ENCODE data around the gene NME7.
A peak's percentile ranks its signal among the peaks of the same experiment; 100 is the strongest.

The NME7 gene

DNA sequence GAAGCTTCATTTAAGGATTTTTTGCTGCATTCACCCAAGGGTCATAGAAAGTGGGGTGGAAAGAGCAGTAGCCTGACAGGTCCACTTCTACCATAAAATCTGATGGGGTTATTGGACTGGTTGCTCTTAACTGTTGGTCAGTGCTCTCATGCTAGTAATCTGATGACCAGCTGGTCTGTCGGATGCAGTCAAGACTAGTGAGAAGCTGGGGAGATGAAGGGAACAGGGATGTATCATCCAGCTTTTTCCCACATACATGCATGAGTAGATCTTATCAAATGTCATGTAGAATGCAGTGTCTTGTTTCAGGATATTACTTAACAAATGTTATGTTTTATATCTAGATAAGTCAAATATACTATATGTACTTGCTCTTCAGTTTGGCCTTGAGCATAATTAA, 250.0 kb downstream of the NME7 start:
- Histone ChIP-seq H3K4me2 (ENCODE audit: low read length) (no peak overlapping the region), H3K9me3 (replicated peaks; ENCODE audit: low read length) (no peaks in the 10 kb centered on the region), H3K4me1 (ENCODE audit: control insufficient read depth, insufficient read depth, low read length) (peaks cover 50% of the 10 kb centered on the region), H3K36me3 (ENCODE audit: insufficient read depth, low read length) (peaks cover 9% of the 10 kb centered on the region), H3K9ac (ENCODE audit: low read depth, low read length) (no peak overlapping the region), H3K27me3 (ENCODE audit: control insufficient read depth, insufficient read depth, low read length) (no peaks in the 10 kb centered on the region), H3K4me3 (ENCODE audit: low read length) (no peak overlapping the region)

DNA sequence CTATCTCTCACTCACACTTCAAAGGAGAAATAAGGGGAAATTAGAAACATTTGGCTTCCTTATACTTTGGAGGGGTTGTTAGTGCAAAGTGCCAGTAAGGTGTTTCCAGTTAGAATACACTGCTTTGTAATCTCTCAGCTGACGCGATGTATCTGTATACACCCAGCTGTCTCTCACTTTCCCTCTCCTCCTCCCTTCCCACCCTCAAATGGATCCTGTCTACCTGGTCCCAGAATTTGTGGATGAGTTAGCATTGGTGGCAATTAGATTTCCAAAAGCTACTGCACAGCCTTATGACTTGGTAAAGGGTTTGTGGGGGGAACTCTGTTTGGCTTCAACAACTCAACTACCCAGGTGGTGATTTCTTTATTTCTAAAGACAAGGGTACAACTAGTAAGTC, 250.6 kb downstream of the NME7 start:
- peaks cover 6% of the 10 kb centered on the region for H3K36me3 ChIP-seq (ENCODE audit: insufficient read depth, low read length)
- no peaks in the 10 kb centered on the region for H3K27me3 ChIP-seq (ENCODE audit: control insufficient read depth, insufficient read depth, low read length)
- H3K9me3 ChIP-seq (replicated peaks; ENCODE audit: low read length), result no peaks in the 10 kb centered on the region
- peaks cover 56% of the 10 kb centered on the region for H3K4me1 ChIP-seq (ENCODE audit: control insufficient read depth, insufficient read depth, low read length)
- no peak overlapping the region for H3K9ac ChIP-seq (ENCODE audit: low read depth, low read length)
- no peak overlapping the region for H3K4me2 ChIP-seq (ENCODE audit: low read length)
- no peak overlapping the region for H3K4me3 ChIP-seq (ENCODE audit: low read length)

DNA sequence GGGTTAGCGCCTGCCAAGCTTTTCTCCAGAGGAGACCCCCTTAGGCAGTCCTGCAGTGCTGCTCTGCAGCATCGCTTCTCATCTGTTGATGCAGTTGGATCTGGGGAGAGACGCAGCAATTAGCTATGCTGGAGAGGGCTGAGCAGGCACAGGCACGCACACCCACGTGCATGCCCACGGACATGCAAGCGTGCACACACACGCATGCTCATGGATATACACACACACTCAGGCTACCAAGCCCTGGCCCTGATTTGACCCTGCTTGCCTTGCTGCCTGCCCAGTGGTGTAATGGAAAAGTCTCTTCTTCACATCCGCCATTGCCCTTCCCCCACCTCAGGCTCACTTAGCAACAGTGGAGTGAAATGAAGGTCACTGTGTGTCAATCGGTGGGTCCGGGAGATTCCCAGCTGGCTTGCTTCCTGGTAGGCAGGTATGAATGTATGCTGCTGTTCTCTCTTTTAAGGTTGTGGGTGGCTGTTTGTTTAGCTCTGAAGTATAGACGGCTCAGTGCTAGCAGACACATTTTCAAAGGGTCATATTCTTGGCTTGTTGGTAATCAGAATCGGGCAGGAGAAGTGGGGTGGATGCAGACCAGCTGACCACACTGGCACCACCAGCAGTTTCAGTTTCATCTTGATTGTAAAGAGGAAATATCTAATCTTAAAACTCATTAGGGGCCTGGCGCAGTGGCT, 251.6 kb downstream of the NME7 start:
- no peaks in the 10 kb centered on the region for H3K27me3 ChIP-seq (ENCODE audit: control insufficient read depth, insufficient read depth, low read length)
- H3K9me3 ChIP-seq (replicated peaks; ENCODE audit: low read length), result no peaks in the 10 kb centered on the region
- H3K36me3 ChIP-seq (ENCODE audit: insufficient read depth, low read length), result peaks cover 5% of the 10 kb centered on the region
- peaks cover 66% of the 10 kb centered on the region for H3K4me1 ChIP-seq (ENCODE audit: control insufficient read depth, insufficient read depth, low read length)
- no peak overlapping the region for H3K9ac ChIP-seq (ENCODE audit: low read depth, low read length)
- no peak overlapping the region for H3K4me2 ChIP-seq (ENCODE audit: low read length)
- no peak overlapping the region for H3K4me3 ChIP-seq (ENCODE audit: low read length)

DNA sequence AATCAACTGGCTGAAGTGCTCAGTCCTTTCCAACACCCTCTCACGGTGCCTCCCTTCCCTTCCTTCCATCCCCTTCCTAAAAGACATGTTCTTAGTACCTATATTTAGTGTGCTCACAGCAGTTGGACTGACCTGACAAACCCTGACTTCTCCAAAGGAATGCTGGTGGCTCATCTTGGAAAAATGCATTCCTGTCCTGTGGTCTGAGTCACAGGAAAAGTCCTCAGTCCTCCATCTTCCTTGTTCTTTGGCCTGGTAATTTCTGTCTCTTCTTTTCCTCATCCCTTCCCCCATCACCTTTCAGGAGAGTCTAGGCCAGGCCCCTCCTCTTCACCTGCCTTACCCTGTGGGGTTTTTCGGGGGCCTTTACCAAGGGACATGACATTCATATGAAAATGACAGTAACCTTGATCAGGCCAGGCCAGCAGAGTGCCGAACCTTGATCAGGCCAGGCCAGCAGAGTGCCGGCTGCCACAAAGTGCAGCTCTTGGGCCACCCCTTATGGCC, 253.9 kb downstream of the NME7 start:
- peak overlapping the region; percentile 49 for H3K4me2 ChIP-seq (ENCODE audit: low read length)
- H3K9ac ChIP-seq (ENCODE audit: low read depth, low read length), result peak overlapping the region; percentile 69
- H3K27me3 ChIP-seq (ENCODE audit: control insufficient read depth, insufficient read depth, low read length), result no peaks in the 10 kb centered on the region
- H3K9me3 ChIP-seq (replicated peaks; ENCODE audit: low read length), result no peaks in the 10 kb centered on the region
- peaks cover 72% of the 10 kb centered on the region for H3K4me1 ChIP-seq (ENCODE audit: control insufficient read depth, insufficient read depth, low read length)
- H3K36me3 ChIP-seq (ENCODE audit: insufficient read depth, low read length), result peaks cover 5% of the 10 kb centered on the region
- H3K4me3 ChIP-seq (ENCODE audit: low read length), result no peak overlapping the region

DNA sequence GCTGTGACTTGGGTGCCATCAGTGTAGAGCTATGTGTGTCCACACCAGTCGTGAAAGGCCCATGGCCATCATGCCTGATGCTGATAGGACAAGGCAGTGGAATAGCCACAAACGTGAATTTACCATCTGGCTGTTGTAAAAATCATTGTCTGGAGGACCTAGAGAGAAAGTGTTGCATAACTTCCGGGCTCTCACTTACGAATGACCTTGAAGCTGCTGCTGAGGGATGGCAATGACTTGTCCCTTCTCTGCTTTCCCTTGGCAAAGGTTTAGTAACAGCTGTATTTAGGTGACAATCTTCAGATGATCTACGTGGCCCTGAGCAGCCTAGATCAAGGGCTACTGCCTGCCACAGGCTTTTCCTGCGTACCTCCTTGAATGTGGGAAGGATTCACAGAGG, 255.4 kb downstream of the NME7 start:
- Histone ChIP-seq H3K4me2 (ENCODE audit: low read length) (peak overlapping the region; percentile 5), H3K4me3 (ENCODE audit: low read length) (no peak overlapping the region), H3K27me3 (ENCODE audit: control insufficient read depth, insufficient read depth, low read length) (no peaks in the 10 kb centered on the region), H3K9ac (ENCODE audit: low read depth, low read length) (peak overlapping the region; percentile 10), H3K9me3 (replicated peaks; ENCODE audit: low read length) (no peaks in the 10 kb centered on the region), H3K36me3 (ENCODE audit: insufficient read depth, low read length) (peaks cover 5% of the 10 kb centered on the region), H3K4me1 (ENCODE audit: control insufficient read depth, insufficient read depth, low read length) (peaks cover 81% of the 10 kb centered on the region)

DNA sequence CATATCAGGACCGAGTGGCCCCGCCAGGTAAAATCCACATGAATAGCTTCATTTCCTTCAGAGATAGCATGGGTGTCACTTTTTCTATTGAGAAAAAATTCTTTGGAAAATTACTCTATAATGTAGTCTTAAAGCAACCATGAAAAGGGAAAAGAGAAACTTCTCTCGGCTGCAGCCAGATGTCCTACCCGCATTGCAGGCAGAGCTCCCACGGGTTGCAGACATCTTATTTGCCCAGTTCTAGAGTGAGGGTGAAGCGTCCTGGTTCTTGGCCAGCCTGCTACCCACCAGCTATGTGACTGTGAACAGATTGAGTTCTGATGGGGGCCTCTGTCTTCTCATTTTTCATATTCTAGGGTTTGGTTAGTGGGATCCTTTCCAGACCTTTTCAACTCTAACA, 256.1 kb downstream of the NME7 start:
- H3K9me3 ChIP-seq (replicated peaks; ENCODE audit: low read length), result no peaks in the 10 kb centered on the region
- H3K27me3 ChIP-seq (ENCODE audit: control insufficient read depth, insufficient read depth, low read length), result no peaks in the 10 kb centered on the region
- peak overlapping the region; percentile 95 for H3K4me2 ChIP-seq (ENCODE audit: low read length)
- peak overlapping the region; percentile 86 for H3K4me3 ChIP-seq (ENCODE audit: low read length)
- H3K4me1 ChIP-seq (ENCODE audit: control insufficient read depth, insufficient read depth, low read length), result peaks cover 81% of the 10 kb centered on the region
- H3K36me3 ChIP-seq (ENCODE audit: insufficient read depth, low read length), result peaks cover 5% of the 10 kb centered on the region
- H3K9ac ChIP-seq (ENCODE audit: low read depth, low read length), result peak overlapping the region; percentile 87

DNA sequence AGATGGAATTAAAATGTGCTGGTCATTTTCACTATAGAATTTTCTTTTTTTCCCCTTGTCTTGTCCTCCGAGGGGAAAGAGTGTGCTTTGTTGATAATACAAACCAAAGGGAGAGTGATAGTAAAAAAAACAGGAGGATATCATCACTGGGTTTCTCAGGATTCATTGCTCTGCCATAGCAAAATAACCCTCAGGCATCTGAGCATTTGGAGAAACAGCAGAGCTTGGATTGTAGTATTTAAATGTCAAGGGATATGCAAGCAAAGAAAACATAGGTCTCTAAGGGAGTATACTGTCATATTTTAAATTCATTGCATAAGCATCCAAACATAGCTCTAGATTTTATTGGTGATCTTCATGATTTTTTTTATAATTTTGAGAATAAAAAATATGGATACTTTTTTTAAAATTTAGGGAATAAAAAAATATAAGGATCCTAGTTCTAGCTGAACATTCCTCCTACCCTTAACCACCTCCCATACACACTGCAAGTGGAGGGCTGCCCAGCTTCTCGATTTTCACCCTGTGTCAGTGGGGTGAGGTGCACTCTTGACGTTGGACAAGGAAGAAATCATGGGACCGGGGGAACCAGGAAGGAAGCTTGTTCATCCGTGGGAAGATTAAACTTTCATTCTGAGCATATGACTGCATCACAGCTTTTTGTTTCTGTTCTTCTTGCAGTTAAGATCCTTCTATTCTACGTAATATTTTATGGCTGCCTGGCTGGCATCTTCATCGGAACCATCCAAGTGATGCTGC, 256.7 kb downstream of the NME7 start:
- no peaks in the 10 kb centered on the region for H3K9me3 ChIP-seq (replicated peaks; ENCODE audit: low read length)
- peak overlapping the region; percentile 87 for H3K9ac ChIP-seq (ENCODE audit: low read depth, low read length)
- H3K27me3 ChIP-seq (ENCODE audit: control insufficient read depth, insufficient read depth, low read length), result no peaks in the 10 kb centered on the region

DNA sequence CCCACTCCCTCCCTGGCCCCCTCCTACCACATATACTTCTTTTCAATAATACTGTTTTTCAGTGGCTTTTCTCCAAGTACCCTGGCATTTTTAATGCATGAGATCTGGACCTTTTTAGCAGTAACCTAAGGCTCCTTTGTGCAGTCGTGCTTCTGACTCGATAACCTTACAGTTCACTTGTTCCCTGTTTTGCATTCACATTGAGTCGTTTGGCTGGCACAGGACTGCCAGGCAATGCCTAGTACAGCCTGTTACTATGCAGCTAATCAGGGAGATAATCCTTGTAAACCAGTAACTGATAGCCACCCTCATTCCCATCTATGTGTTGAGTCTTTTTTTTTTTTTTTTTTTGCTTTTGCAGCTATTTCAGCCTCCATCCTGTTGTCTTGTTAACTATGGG, 257.4 kb downstream of the NME7 start:
- H3K27me3 ChIP-seq (ENCODE audit: control insufficient read depth, insufficient read depth, low read length), result peaks cover 2% of the 10 kb centered on the region
- H3K4me3 ChIP-seq (ENCODE audit: low read length), result peak overlapping the region; percentile 86
- H3K4me1 ChIP-seq (ENCODE audit: control insufficient read depth, insufficient read depth, low read length), result peaks cover 79% of the 10 kb centered on the region

More for the DNA sequence above, 256.7 kb downstream of the NME7 start:
- H3K4me3 ChIP-seq (ENCODE audit: low read length), result peak overlapping the region; percentile 86
- H3K4me1 ChIP-seq (ENCODE audit: control insufficient read depth, insufficient read depth, low read length), result peaks cover 77% of the 10 kb centered on the region
- peak overlapping the region; percentile 95 for H3K4me2 ChIP-seq (ENCODE audit: low read length)
- H3K36me3 ChIP-seq (ENCODE audit: insufficient read depth, low read length), result peaks cover 5% of the 10 kb centered on the region

DNA sequence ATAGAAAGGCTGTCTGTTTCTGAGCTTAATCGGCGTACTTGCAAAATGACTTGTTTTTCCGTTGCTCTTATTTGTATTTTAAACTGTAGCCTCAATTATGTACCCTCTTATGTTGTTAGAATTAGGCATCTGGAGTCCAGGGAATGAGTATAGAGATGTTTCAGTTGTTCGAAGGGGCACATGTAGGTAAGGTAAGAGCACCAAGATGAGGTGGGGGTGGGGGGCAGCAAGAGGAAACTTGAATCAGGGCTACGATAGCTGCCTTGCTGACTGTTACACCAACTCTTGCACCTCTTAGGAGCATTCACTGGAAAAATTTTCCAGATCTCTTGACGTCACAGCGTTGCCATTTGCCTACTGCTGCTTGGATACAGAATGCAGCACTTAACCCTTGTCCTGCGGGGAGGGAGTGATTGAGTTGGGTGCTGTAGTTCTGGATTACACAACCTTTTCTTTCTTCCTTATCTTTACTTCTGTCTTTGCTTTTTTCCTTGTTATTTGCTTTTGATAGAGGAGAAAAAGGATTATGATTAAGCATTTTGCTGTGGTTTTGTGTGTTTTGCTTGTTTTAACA, 257.9 kb downstream of the NME7 start:
- H3K9me3 ChIP-seq (replicated peaks; ENCODE audit: low read length), result no peaks in the 10 kb centered on the region
- peak overlapping the region; percentile 87 for H3K9ac ChIP-seq (ENCODE audit: low read depth, low read length)
- peaks cover 5% of the 10 kb centered on the region for H3K36me3 ChIP-seq (ENCODE audit: insufficient read depth, low read length)
- peaks cover 5% of the 10 kb centered on the region for H3K27me3 ChIP-seq (ENCODE audit: control insufficient read depth, insufficient read depth, low read length)
- peaks cover 80% of the 10 kb centered on the region for H3K4me1 ChIP-seq (ENCODE audit: control insufficient read depth, insufficient read depth, low read length)
- H3K4me2 ChIP-seq (ENCODE audit: low read length), result peak overlapping the region; percentile 95
- peak overlapping the region; percentile 86 for H3K4me3 ChIP-seq (ENCODE audit: low read length)

More for the DNA sequence above, 257.4 kb downstream of the NME7 start:
- Histone ChIP-seq H3K9ac (ENCODE audit: low read depth, low read length) (peak overlapping the region; percentile 87), H3K36me3 (ENCODE audit: insufficient read depth, low read length) (peaks cover 5% of the 10 kb centered on the region), H3K9me3 (replicated peaks; ENCODE audit: low read length) (no peaks in the 10 kb centered on the region), H3K4me2 (ENCODE audit: low read length) (peak overlapping the region; percentile 95)

DNA sequence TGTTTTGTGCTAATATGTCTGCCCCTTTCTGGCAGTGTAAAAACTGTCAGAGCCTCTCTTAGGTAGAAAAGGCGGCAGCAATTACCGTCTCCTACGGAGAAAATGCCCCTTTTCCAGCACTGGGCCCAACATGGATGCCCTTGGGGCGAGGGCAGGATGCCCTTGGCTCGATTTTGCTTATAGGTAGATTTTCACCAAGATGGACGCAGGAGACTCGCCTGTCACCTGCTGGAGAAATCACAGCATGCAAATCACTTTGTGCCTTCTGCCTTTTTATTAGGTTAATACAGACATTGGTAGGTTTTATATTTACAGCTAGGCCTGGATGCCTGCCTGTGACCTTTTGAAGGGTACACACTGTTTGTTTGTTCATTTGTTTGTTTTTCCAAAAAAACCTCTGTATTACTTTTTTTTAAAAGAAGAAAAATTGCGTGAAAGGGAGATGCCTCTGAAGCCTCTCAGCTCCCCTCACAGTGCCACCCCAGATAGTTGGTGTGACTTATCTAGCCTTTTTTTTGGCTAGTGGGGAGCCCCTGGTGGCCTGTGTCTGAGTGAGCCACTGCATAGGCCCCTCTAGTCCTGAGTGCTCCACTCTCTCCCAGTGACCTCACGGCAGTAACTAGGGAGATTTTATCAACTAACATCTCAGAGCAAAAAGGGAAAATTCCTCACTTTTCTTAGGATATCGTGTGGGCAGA, 258.6 kb downstream of the NME7 start:
- H3K4me1 ChIP-seq (ENCODE audit: control insufficient read depth, insufficient read depth, low read length), result peaks cover 73% of the 10 kb centered on the region
- no peaks in the 10 kb centered on the region for H3K9me3 ChIP-seq (replicated peaks; ENCODE audit: low read length)
- peak overlapping the region; percentile 95 for H3K4me2 ChIP-seq (ENCODE audit: low read length)
- no peaks in the 10 kb centered on the region for H3K36me3 ChIP-seq (ENCODE audit: insufficient read depth, low read length)
- H3K9ac ChIP-seq (ENCODE audit: low read depth, low read length), result peak overlapping the region; percentile 87
- peak overlapping the region; percentile 86 for H3K4me3 ChIP-seq (ENCODE audit: low read length)
- H3K27me3 ChIP-seq (ENCODE audit: control insufficient read depth, insufficient read depth, low read length), result peaks cover 11% of the 10 kb centered on the region

DNA sequence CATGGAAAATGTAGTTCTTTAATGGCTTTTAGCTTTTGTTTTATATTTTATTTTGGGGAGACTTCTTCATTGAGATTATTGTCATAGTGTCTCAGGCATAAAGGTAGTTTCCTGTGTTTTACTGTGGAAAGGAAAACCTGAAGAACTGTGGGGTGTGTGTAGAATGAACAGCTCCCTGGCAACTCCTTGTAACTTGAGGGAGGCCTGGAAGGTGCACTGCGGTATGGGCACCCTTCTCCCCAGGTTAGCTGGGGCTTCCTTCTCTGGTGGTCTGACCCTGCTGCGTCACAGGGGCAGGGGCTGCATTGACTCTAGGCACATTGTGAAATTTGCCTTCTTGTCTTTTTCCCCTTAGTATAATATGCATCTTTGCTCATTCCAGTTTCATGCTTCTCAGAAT, 259.4 kb downstream of the NME7 start:
- peaks cover 65% of the 10 kb centered on the region for H3K4me1 ChIP-seq (ENCODE audit: control insufficient read depth, insufficient read depth, low read length)
- H3K4me2 ChIP-seq (ENCODE audit: low read length), result peak overlapping the region; percentile 95
- H3K9ac ChIP-seq (ENCODE audit: low read depth, low read length), result peak overlapping the region; percentile 87
- peaks cover 12% of the 10 kb centered on the region for H3K27me3 ChIP-seq (ENCODE audit: control insufficient read depth, insufficient read depth, low read length)
- peak overlapping the region; percentile 86 for H3K4me3 ChIP-seq (ENCODE audit: low read length)
- H3K9me3 ChIP-seq (replicated peaks; ENCODE audit: low read length), result no peaks in the 10 kb centered on the region
- no peaks in the 10 kb centered on the region for H3K36me3 ChIP-seq (ENCODE audit: insufficient read depth, low read length)

Data from skeletal muscle satellite cell (primary cell).